Activated CD4-positive, alpha-beta memory T cell treated with anti-CD3 and anti-CD28 coated beads for 36 hours (primary cell): ENCODE measurements around the gene HIGD1A. TPM values are rescaled to one million over a fixed set of nuclear protein-coding genes. Genes with fewer than 3 reads are reported as not detected.
"Not testable (repeated sequence)": the region's sequence is repeated elsewhere in the genome, so short reads cannot be mapped to it uniquely, and the experiment has no call there.

ENCODE experiments used
- CTCF ChIA-PET: fragments of 350-600 bp; sonication (Branson Sonifier 250); formaldehyde crosslinking; loops from one replicate; lab custom pipeline; 2021; ENCODE audit warnings: antibody characterized with exemption, inconsistent platforms; lab: Charles Lee
- POLR2A ChIA-PET: fragments of 350-600 bp; sonication (Branson Sonifier 250); formaldehyde crosslinking; loops from one replicate; lab custom pipeline; 2021; ENCODE audit warnings: antibody characterized with exemption; lab: Charles Lee
- DNase-seq: peaks from one replicate; pipeline ENCODE4 v3.0.0-alpha.2; 2020
- H3K27ac Mint-ChIP-seq: one replicate; pipeline ENCODE4 v1.8.0; 2021; ENCODE audit warnings: mixed read lengths
- H3K27me3 Mint-ChIP-seq: one replicate; pipeline ENCODE4 v1.8.0; 2021; ENCODE audit warnings: mixed read lengths
- H3K36me3 Mint-ChIP-seq: one replicate; pipeline ENCODE4 v1.8.0; 2021; ENCODE audit warnings: mixed read lengths
- H3K4me1 Mint-ChIP-seq: one replicate; pipeline ENCODE4 v1.8.0; 2021; ENCODE audit warnings: low read depth, mixed read lengths
- H3K4me3 Mint-ChIP-seq: one replicate; pipeline ENCODE4 v1.8.0; 2021; ENCODE audit warnings: mild to moderate bottlenecking, mixed read lengths
- H3K9me3 Mint-ChIP-seq: one replicate; pipeline ENCODE4 v1.8.0; 2021; ENCODE audit warnings: mixed read lengths
- intact Hi-C: fragments of 100-400 bp; cut with micrococcal nuclease; formaldehyde crosslinking; loops from one replicate; pipeline ENCODE4 v1.15.1; 2023
- total RNA-seq, 2 experiments: library from RNA; stranded (reverse); gene quantifications; one replicate each; pipeline ENCODE4 v1.2.3, GENCODE V29; 2021

Gene HIGD1A
- total RNA-seq, 2 experiments from 2014 or later = 63.7 to 68.4 TPM

GRCh38 chr3:42827023-42827422, 22.7 kb upstream of the HIGD1A start:
- DNase-seq = no peak
- intact Hi-C loops = no loop called here
- ChIA-PET POLR2A (no interaction called here), CTCF (no interaction called here)
- Mint-ChIP-seq H3K27me3 (peaks cover 7% of the 10 kb centered on the region), H3K4me1 (no peaks in the 10 kb centered on the region), H3K36me3 (no peaks in the 10 kb centered on the region), H3K4me3 (no peak overlapping the region), H3K9me3 (no peaks in the 10 kb centered on the region), H3K27ac (no peak overlapping the region)

- intact Hi-C loops = no loop called here
- Mint-ChIP-seq H3K4me1 (no peaks in the 10 kb centered on the region), H3K27ac (no peak overlapping the region), H3K36me3 (no peaks in the 10 kb centered on the region), H3K27me3 (peaks cover 7% of the 10 kb centered on the region), H3K4me3 (no peak overlapping the region), H3K9me3 (no peaks in the 10 kb centered on the region)
- no peak for DNase-seq
- ChIA-PET POLR2A (no interaction called here), CTCF (no interaction called here)
These were observed 21.9 kb upstream of the HIGD1A start for GRCh38 chr3:42826141-42826540.

DNA sequence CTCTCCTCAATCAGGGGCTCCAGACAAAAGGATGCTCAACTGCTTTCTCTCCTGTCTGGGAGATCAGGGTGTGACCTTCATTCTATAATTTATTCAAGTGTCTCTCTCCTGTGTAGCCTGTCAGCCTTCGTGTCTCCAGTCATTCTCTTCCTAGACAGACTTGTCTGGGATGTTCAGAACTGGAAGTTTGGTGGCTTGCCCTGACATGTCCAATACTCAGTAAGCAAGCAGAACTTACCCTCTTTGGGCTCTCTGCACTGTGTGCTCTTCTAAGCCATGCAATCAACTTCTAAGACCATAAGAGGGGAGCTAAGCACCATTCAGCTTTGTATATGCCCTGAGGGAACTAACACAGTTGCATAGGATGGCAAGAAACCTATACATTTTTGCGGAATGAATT, 19.1 kb upstream of the HIGD1A start:
- POLR2A ChIA-PET = no interaction called here
- CTCF ChIA-PET = no interaction called here

DNA sequence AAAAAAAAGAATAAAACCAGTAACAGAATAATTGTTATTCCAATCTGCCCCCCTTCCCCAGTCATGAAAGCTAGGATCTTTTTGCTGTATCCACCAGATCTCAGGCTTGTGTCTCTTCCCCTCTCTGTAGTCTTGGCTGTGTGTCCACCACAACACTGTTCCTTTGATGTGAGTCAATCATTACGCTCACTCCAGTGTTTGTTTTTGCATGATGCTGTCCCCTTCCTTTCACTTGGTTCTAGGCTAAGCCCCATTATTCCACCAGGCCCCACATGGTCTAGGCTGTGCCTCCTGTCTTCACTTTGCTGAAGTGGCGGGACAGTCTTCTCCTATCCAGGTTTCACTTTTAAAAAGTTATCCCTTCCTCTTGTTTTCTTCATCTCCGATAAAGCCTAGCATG, 18.5 kb upstream of the HIGD1A start:
- H3K27me3 Mint-ChIP-seq = peaks cover 4% of the 10 kb centered on the region
- no peaks in the 10 kb centered on the region for H3K36me3 Mint-ChIP-seq
- H3K4me1 Mint-ChIP-seq = no peaks in the 10 kb centered on the region
- intact Hi-C loops = no loop called here
- H3K4me3 Mint-ChIP-seq = no peak overlapping the region
- DNase-seq = no peak
- POLR2A ChIA-PET = no interaction called here
- no peak overlapping the region for H3K27ac Mint-ChIP-seq
- no peaks in the 10 kb centered on the region for H3K9me3 Mint-ChIP-seq
- CTCF ChIA-PET = no interaction called here

More for the DNA sequence above, 19.1 kb upstream of the HIGD1A start:
- Mint-ChIP-seq H3K27me3 (peaks cover 5% of the 10 kb centered on the region), H3K9me3 (no peaks in the 10 kb centered on the region), H3K36me3 (no peaks in the 10 kb centered on the region), H3K27ac (no peak overlapping the region), H3K4me3 (no peak overlapping the region), H3K4me1 (no peaks in the 10 kb centered on the region)
- intact Hi-C loops = no loop called here
- DNase-seq = no peak

- CTCF ChIA-PET = interaction anchor here (2.7 kb wide), 1 partner anchor 10 kb away, joined by 11 read pairs; no protein-coding TSS in a partner anchor
- POLR2A ChIA-PET = interaction anchor here (0.6 kb wide), 1 partner anchor 45 kb away, joined by 4 read pairs; no protein-coding TSS in a partner anchor
- DNase-seq = no peak
These were observed 16.4 kb upstream of the HIGD1A start for GRCh38 chr3:42820746-42821051.

DNA sequence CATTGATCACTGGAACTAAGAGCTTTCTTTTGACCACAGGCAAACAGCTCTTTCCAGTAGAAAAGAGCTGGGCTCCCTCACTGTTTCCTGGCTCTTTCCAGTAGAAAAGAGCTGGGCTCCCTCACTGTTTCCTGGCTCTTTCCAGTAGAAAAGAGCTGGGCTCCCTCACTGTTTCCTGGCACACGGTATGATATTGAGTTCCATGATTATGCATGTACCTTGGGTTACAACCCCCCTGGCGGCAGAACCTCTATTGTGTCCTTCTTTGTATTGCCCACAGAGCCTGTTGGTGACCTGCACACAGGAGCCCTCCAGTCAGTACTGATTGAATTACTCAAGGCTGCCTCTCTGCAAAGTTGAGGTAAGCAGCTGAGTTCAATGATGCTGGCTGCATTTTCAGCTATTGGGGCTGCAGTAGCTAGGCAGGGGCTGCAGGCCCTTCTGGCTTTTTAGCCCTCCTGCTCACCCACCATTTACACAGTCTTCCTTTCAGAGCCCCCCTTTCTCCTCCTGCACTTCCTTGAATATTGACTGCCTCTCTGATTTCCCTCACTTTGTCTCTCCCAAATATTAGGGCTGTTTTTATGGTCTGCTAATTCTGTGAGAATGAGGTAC, 15.2 kb upstream of the HIGD1A start:
- intact Hi-C loops = no loop called here
- H3K9me3 Mint-ChIP-seq = no peaks in the 10 kb centered on the region
- H3K36me3 Mint-ChIP-seq = no peaks in the 10 kb centered on the region
- ChIA-PET CTCF (interaction anchor here (1.1 to 2.7 kb wide), 2 partner anchors 10 to 11 kb away, joined by 4 to 11 read pairs; no protein-coding TSS in a partner anchor), POLR2A (no interaction called here)
- H3K27me3 Mint-ChIP-seq = no peaks in the 10 kb centered on the region
- no peak overlapping the region for H3K4me3 Mint-ChIP-seq
- no peaks in the 10 kb centered on the region for H3K4me1 Mint-ChIP-seq
- no peak for DNase-seq
- no peak overlapping the region for H3K27ac Mint-ChIP-seq

More at GRCh38 chr3:42820746-42821051, 16.4 kb upstream of the HIGD1A start:
- Mint-ChIP-seq H3K27me3 (peaks cover 1% of the 10 kb centered on the region), H3K27ac (no peak overlapping the region), H3K4me1 (no peaks in the 10 kb centered on the region), H3K9me3 (no peaks in the 10 kb centered on the region), H3K36me3 (no peaks in the 10 kb centered on the region), H3K4me3 (no peak overlapping the region)
- intact Hi-C loops = no loop called here

DNA sequence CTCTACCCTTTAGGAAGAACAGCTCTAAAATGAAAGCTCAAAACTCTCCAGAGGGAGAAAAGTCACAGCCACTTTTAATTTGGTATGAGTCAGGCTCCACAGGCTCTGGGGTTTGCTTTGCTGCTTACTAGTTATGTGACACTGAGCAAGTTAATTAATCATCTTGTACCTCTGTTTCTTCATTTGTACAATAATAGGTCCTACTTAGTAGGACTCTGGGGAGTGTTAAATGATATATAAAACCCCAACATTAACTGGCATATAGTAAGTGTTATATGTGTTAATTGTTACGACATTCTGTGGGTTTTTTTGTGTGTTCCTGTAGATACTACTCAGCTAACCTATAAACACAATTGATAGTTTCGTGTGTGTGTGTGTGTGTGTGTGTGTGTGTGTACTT, 11.5 kb upstream of the HIGD1A start:
- H3K4me1 Mint-ChIP-seq = no peaks in the 10 kb centered on the region
- intact Hi-C loops = no loop called here
- H3K36me3 Mint-ChIP-seq = no peaks in the 10 kb centered on the region
- no peak overlapping the region for H3K4me3 Mint-ChIP-seq
- DNase-seq = no peak
- H3K27me3 Mint-ChIP-seq = no peaks in the 10 kb centered on the region
- CTCF ChIA-PET = no interaction called here
- H3K9me3 Mint-ChIP-seq = no peaks in the 10 kb centered on the region
- POLR2A ChIA-PET = no interaction called here
- no peak overlapping the region for H3K27ac Mint-ChIP-seq

DNA sequence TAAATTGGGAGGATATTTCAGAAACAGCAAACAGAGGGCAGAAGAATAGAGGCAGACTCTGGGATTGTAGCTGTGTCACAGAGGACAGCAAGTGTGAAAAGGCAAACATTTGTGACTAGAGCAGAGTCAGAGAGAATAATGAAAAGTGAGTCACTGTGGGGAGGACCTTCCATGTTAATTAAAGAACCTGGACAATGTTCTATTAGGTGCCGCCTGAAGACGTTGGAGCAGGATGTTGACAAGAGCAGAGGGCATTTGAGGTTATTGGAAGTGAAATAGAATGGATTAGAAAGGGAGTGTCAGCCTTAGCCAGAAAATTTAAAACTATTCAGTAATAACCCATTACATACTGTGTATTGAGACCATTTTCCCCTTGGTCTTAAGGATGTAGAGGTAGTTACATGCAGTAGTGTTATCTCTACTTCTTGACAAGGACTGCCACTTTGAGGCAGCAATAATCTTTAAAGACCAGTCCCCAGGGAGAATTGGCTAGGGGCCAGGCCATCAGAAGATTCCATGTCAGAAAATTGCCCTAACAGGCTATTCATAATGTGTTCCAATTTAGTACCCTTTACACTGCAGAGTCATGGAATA, 10.7 kb upstream of the HIGD1A start:
- H3K27me3 Mint-ChIP-seq = no peaks in the 10 kb centered on the region
- DNase-seq = no peak
- no peak overlapping the region for H3K27ac Mint-ChIP-seq
- CTCF ChIA-PET = no interaction called here
- intact Hi-C loops = no loop called here
- H3K36me3 Mint-ChIP-seq = no peaks in the 10 kb centered on the region
- POLR2A ChIA-PET = no interaction called here
- H3K9me3 Mint-ChIP-seq = no peaks in the 10 kb centered on the region
- no peak overlapping the region for H3K4me3 Mint-ChIP-seq
- H3K4me1 Mint-ChIP-seq = no peaks in the 10 kb centered on the region

- DNase-seq = no peak
- POLR2A ChIA-PET = interaction anchor here (0.6 kb wide), 1 partner anchor 10 kb away, joined by 3 read pairs; the partner anchor contains the start of gene HIGD1A
- H3K9me3 Mint-ChIP-seq = no peaks in the 10 kb centered on the region
These were observed 10.0 kb upstream of the HIGD1A start for GRCh38 chr3:42814246-42814645.

GRCh38 chr3:42811118-42811883, 7.0 kb upstream of the HIGD1A start:
- H3K36me3 Mint-ChIP-seq, DNase-seq, H3K4me3 Mint-ChIP-seq, H3K4me1 Mint-ChIP-seq, POLR2A ChIA-PET, H3K27me3 Mint-ChIP-seq, H3K9me3 Mint-ChIP-seq, CTCF ChIA-PET, intact Hi-C loops, H3K27ac Mint-ChIP-seq: not testable (repeated sequence)

More at GRCh38 chr3:42814246-42814645, 10.0 kb upstream of the HIGD1A start:
- CTCF ChIA-PET = no interaction called here
- H3K4me3 Mint-ChIP-seq = no peak overlapping the region
- no peaks in the 10 kb centered on the region for H3K27me3 Mint-ChIP-seq
- no peak overlapping the region for H3K27ac Mint-ChIP-seq
- H3K4me1 Mint-ChIP-seq = no peaks in the 10 kb centered on the region
- no peaks in the 10 kb centered on the region for H3K36me3 Mint-ChIP-seq
- intact Hi-C loops = no loop called here

DNA sequence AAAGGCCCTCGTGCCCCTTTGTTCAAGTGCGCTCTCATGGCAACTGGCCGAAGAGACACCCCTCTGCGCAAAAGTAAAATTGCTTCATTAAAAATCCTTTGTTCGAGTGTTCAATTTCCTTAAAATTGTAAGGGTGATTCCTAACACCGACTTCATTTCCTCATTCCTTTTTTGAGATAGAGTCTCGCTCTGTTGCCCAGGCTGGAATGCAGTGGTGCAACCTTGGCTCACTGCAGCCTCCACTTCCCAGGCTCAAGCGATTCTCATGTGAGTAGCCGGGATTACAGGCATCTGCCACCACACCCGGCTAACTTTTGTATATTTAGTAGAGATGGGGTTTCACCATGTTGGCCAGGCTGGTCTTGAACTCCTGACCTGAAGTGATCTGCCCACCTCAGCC, 6.4 kb upstream of the HIGD1A start:
- DNase-seq, intact Hi-C loops, H3K4me1 Mint-ChIP-seq, H3K36me3 Mint-ChIP-seq, H3K27me3 Mint-ChIP-seq, H3K9me3 Mint-ChIP-seq, H3K4me3 Mint-ChIP-seq, POLR2A ChIA-PET, H3K27ac Mint-ChIP-seq, CTCF ChIA-PET: not testable (repeated sequence)

DNA sequence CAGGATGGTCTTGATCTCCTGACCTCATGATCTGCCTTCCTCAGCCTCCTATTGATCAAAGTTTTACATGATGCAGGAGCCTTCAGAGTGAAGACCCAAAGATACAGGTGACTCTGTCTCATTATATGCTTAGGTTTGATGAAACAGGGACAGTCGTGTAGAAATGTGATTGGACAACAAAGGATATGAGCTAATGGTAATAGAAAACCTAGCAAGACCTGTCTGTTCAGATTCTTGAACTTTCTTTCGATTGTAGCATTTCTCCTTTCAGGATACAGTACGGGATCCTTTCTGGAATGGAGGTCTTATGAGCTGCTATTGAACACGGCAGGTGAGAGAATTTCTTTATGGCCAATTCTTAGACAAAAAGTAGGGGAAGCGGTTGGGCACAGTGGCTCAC, 4.9 kb upstream of the HIGD1A start, which contains the start of gene ACKR2:
TSS of gene ACKR2 (plus strand) at position 244 of the 400 bp plus-strand sequence. CDS start 55,058 bp downstream, outside the sequence.
- H3K27me3 Mint-ChIP-seq = peaks cover 7% of the 10 kb centered on the region

More for the DNA sequence above, 4.9 kb upstream of the HIGD1A start, which contains the start of gene ACKR2:
- H3K9me3 Mint-ChIP-seq = no peaks in the 10 kb centered on the region
- peaks cover 3% of the 10 kb centered on the region for H3K4me1 Mint-ChIP-seq
- POLR2A ChIA-PET = no interaction called here
- intact Hi-C loops = no loop called here
- H3K4me3 Mint-ChIP-seq = no peak within 1 kb of the TSS
- H3K36me3 Mint-ChIP-seq = no peaks in the 10 kb centered on the region
- no peak for DNase-seq
- CTCF ChIA-PET = no interaction called here
- no peak within 1 kb of the TSS for H3K27ac Mint-ChIP-seq
